SKM-1 treated with dmso at 0.1 percent for 144 hours (cell line): ENCODE measurements around the gene ANKRD50.
A peak's percentile ranks its signal among the peaks of the same experiment; 100 is the strongest.

Experiments
- DNase-seq: peaks from one replicate; lab custom pipeline; 2025; ENCODE audit not compliant: unreplicated experiment; lab: John Stamatoyannopoulos, UW

The ANKRD50 gene

DNA sequence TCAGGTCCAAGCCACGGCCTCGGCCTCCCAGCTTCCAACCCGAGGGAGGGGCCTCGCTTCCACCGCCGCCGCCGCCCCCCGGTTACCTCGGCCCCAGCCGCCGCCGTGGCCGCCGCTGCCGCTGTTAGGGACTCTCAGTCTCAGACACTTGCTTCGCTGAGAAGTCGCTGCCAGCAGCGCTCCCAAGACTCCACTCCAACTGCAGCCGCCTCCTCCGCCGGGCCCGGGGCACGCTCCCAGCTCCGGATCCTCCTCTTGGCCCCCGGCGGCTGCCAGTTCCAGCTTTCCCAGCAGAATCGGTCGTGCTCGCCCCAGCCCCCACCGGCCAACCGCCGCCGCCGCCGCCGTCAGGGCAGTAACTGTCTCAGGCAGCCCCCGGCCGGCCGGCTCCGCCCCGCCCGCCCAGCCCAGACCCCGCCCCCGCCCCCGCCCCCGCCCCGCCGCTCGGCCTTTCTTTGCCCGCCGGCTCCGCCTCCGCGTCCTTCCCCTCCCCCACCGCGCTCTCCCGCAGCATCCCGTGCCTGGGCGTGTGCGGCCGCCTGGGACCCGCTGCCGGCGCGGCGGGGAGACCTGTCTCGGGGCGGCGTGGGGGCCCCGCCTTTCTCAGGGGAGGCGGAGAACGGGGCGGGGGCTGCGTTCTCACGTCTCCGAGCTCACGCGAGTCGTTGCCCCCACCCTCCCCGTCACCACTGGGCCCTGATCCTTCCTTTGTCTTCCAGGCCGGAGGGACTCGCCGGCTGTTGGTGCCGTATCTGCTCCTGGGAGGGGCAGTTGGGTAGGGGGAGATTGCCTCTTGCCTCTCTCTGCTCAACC lies at the start of gene ANKRD50:
Gene ANKRD50, minus strand, starts transcription at position 361 of the 813 bp plus-strand sequence. CDS start 2,221 bp downstream, outside the sequence.
- DNase-seq, result peak; percentile 73

DNA sequence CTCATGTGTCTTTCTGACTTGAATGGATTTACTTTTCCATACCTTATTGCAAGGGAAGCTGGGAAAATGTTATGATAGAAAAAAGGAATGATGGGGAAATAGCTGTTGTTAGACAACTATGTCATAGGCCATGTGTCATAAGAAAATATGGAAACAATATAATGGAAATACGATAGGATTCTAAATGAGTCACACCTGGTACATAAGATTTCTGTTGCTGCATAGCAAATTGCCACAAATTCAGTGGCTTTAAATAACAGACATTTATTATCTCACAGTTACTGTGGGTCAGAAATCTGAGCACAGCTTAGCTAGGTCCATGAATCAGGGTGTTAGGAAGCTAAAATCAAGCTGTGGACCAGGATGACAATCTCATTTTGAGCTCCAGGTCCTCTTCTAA lies 44.6 kb upstream of the ANKRD50 start:
- no peak for DNase-seq

DNA sequence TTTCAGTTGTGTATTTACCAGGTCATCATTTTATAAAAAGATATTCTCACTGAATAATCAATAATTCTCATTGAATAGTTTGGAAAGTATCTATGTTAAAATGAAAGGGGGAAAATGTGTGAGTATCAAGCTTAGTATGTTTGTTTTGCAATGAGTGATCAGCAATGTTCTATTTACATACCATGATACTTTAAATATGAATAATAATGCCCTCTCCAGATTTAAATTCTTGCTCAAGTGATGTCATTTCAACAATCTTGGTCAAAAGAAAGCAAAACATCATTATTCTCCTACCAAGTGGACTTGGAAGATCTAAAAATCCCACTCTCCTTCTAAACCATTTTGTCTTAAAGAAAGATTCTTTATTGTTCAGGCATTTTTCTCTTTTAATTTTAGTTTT lies 42.1 kb upstream of the ANKRD50 start:
- no peak for DNase-seq

DNA sequence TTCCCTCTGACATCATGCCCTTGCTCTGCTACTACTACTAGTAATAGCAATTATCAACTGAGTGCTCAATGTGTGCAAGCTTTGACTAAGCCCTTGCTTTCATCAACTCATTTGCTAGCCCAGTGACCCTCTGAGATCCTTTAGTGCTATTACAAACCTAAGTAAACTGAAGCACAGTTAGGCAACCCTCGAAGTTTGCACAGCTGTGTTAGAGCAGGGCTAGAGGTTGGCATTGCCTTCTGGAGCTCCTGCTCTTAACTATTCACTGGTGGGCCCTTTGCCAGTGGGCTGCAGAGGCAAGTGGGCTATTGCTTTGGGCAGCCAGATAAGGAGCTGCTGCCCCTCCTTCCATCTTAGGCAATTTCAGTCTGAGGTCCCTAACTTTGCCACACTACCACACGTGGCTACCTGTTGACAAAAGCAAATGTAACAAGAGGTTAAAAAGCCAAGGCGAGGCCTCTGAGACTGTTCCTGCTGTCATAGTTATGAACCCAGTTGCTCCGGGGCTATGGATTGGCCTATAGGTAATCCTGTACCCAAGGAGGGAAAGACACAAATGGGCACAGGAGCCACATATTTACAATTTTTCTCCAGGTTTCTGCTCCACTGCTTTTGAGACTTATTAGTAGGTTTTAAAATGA lies 41.5 kb upstream of the ANKRD50 start:
- DNase-seq, result no peak

GRCh38 chr4:124749421-124749820 lies 36.9 kb upstream of the ANKRD50 start:
- DNase-seq, result no peak

GRCh38 chr4:124748965-124749364 lies 36.4 kb upstream of the ANKRD50 start:
- DNase-seq, result no peak

GRCh38 chr4:124745985-124746801 lies 33.7 kb upstream of the ANKRD50 start:
- DNase-seq, result no peak

- no peak for DNase-seq
Measured at GRCh38 chr4:124743711-124744110, 31.2 kb upstream of the ANKRD50 start.

GRCh38 chr4:124740501-124740900 lies 28.0 kb upstream of the ANKRD50 start:
- no peak for DNase-seq

DNA sequence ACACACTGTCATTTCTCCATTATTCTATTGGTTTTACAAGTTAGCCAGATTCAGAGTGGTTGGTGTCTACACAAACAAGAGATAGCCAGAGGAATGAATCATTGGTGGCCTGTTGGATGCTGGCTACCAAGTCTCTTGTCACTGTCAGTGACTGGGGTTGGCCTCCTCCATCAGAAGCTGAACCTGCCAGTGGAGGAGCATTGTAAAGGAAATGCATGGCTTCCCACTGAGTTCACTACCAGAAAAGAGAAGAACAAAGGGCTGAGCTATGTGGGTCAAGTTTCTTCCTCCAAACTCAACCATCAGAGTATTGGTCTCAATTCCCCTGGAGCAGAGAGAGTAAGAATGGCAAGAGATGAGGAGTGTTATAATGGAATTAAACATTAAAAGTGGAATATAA lies 26.5 kb upstream of the ANKRD50 start:
- no peak for DNase-seq

DNA sequence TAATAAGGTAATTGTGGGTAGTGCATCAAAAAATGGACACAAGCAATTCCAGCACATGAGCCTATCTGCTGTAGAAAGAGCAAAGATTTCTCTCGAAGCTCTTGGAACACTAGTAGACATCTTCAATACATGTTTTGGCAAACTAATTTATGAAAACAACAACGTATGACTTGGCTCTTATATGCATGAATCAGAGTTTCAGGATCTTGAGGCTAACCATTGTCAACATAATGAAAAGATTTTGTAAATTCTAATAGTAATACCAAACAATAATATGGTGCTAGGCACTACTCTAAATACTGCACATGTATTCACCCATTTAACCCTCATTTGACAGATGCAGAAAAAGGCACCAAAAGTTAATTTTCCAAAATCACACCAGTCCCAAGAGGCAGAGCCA lies 25.1 kb upstream of the ANKRD50 start:
- DNase-seq, result no peak

GRCh38 chr4:124736526-124736925 lies 24.0 kb upstream of the ANKRD50 start:
- DNase-seq, result no peak

DNA sequence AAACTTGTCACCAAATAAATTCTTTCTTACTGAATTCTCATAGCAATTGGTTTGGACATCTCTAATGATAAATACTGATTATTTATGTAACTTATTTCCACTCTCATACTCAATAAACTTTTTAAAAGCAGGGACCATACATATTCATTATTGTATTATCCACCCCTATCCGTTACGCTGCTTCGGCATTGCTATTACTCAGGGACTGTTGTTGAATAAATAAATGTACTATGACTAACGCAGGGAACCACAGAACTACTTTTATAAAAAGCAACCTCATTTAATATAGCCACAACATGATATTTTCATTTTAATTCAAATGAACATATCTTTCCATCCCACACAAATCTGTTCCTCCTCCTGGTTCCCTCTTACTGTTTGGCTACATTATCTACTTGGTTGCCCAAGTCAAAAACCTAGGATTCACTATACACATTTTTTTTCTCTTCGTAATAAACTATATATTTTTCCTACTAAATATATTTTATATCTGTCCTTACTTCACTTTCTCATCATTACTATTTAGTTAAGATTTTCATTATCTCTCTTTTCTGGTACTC lies 14.9 kb upstream of the ANKRD50 start:
- DNase-seq, result no peak

DNA sequence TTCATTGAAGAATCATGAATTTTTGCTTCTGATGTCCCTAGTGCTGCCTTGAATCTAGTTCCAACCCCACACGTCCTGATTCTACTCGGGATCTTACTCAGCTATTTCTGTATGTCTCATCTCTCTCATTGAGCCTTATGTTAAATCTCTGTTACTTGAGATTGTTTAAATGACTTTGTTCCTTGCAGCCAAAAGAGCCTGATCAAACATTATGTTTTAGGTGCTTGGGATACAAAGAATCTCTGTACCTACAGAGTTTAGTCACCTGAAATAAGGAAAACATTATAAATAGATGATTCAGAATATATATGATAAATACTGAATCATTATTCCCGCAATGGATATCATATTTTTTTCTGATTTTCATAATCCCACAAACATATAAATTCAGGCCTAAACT lies 13.7 kb upstream of the ANKRD50 start:
- no peak for DNase-seq

DNA sequence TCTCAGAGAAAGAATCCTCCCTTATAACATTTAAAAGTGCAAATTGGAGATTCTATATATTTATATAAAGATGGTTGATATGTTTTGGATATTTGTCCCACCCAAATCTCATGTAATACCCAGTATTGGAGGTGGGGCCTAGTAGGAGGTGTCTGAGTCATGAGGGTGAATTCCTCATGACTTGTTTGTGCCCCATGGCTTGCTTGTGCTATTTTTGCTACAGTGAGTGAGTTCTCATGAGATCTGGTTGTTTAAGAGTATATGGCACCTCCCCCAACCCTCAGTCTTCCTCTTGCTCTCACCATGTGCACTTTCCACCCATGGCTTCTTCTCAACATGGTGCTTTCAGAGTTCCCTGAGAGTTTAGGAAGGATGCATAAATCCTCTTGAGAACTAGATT lies 9.5 kb upstream of the ANKRD50 start:
- no peak for DNase-seq

- no peak for DNase-seq
Measured at GRCh38 chr4:124717101-124717500, 4.6 kb upstream of the ANKRD50 start.

DNA sequence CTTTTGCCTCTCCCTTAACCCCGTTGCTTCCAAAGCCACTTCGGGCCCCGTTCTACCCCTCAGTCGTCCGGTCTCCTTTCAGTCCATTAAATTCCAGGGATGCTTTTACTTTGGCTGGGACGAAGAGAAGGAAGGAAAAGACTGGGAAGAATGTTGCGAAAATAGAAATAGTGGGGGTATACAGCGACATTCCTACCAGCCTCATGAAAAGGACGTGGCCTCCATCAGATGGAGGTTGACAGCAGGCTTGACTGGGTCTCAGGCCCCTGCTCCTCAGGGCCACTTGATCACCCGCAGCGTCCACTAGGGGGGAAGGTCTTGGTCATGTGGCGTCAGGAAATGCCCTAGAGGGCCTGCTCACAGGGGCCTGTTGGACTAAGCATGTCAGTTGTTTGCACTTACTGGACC lies 657 bp upstream of the ANKRD50 start:
- DNase-seq, result peak; percentile 43

- DNase-seq, result peak; percentile 61
Measured at GRCh38 chr4:124711471-124712371, 811 bp downstream of the ANKRD50 start.

DNA sequence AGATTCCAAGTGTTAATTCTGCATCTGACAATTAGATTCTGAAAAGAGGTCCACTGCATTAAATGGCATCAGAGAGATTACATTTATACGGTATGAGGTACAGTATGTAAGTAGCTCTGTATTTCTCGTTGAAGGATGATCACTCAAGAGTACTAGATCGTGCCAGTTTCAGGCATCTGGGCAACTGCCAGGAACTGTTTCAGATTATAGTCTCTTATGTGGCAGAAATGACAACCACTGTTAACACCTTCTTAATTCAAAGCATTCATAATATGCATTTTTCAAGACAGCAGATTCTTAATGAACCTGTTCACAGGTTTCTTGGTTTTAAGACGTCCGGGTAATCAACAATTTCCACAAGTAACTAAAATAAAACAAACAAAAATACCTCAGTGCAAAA lies 1.6 kb downstream of the ANKRD50 start:
- DNase-seq, result no peak

- no peak for DNase-seq
Measured at GRCh38 chr4:124710015-124710741, 2.4 kb downstream of the ANKRD50 start.
